DOHH2 (cell line): Measurements from ENCODE around the gene SPTBN1.

ENCODE experiments used
- H3F3A ChIP-seq: fragments of 200-600 bp; sonication (generic), shearing (Covaris generic); 2 replicates; pipeline ENCODE4 v1.6.0; 2016; ENCODE audit warnings: antibody characterized with exemption, mild to moderate bottlenecking; ENCODE audit not compliant: control insufficient read depth, insufficient read depth
- H3K27ac ChIP-seq: fragments of 200-600 bp; sonication (generic); 2 replicates; pipeline ENCODE4 v1.5.1; 2014; ENCODE audit warnings: low read depth, mild to moderate bottlenecking, low read length, moderate library complexity
- H3K27me3 ChIP-seq: fragments of 200-600 bp; sonication (generic); 2 replicates; pipeline ENCODE4 v1.6.1; 2014; ENCODE audit warnings: mild to moderate bottlenecking, low read length, mixed read lengths; ENCODE audit not compliant: control insufficient read depth
- H3K36me3 ChIP-seq: fragments of 200-600 bp; sonication (generic); 2 replicates; pipeline ENCODE4 v1.6.1; 2014; ENCODE audit warnings: mild to moderate bottlenecking, low read length, moderate library complexity, mixed read lengths; ENCODE audit not compliant: control insufficient read depth
- H3K4me1 ChIP-seq: fragments of 200-600 bp; sonication (generic); 2 replicates; pipeline ENCODE4 v1.6.1; 2014; ENCODE audit warnings: mild to moderate bottlenecking, low read length, mixed read lengths; ENCODE audit not compliant: control insufficient read depth
- H3K4me2 ChIP-seq: fragments of 200-600 bp; sonication (generic); 2 replicates; pipeline ENCODE4 v1.6.0; 2014; ENCODE audit warnings: mild to moderate bottlenecking, low read length, moderate library complexity
- H3K4me3 ChIP-seq: fragments of 200-600 bp; sonication (generic); 2 replicates; pipeline ENCODE4 v1.5.1; 2014; ENCODE audit warnings: mild to moderate bottlenecking, low read length, mixed read lengths
- H3K79me2 ChIP-seq: fragments of 200-600 bp; sonication (generic); 2 replicates; pipeline ENCODE4 v1.6.1; 2014; ENCODE audit warnings: mild to moderate bottlenecking, low read length, mixed read lengths; ENCODE audit not compliant: control insufficient read depth
- H3K9me2 ChIP-seq: fragments of 200-600 bp; sonication (generic); replicated peaks from 2 replicates; pipeline ENCODE4 v1.6.1; 2014; ENCODE audit warnings: mild to moderate bottlenecking, low read length, mixed read lengths; ENCODE audit not compliant: control insufficient read depth
- H3K9me3 ChIP-seq: fragments of 200-600 bp; sonication (generic); 2 replicates; pipeline ENCODE4 v1.6.1; 2014; ENCODE audit warnings: antibody characterized with exemption, low read length, mixed read lengths; ENCODE audit not compliant: control insufficient read depth, insufficient read depth
- H4K20me1 ChIP-seq: fragments of 200-600 bp; sonication (generic); 2 replicates; pipeline ENCODE4 v1.6.0; 2014; ENCODE audit warnings: low read depth, mild to moderate bottlenecking, antibody characterized with exemption, low read length, moderate library complexity; ENCODE audit not compliant: control insufficient read depth, insufficient read depth
- CTCF ChIP-seq: fragments of 200-600 bp; sonication (generic); IDR thresholded peaks from one replicate; pipeline ENCODE4 v1.5.1; 2014; ENCODE audit warnings: antibody characterized with exemption, mild to moderate bottlenecking, low read depth, low read length; ENCODE audit not compliant: poor library complexity, severe bottlenecking
- EZH2phosphoT487 ChIP-seq: fragments of 200-600 bp; sonication (generic); IDR thresholded peaks from 2 replicates; pipeline ENCODE4 v1.6.1; 2017; ENCODE audit warnings: borderline replicate concordance, mild to moderate bottlenecking, antibody characterized with exemption, low read length, moderate library complexity, mixed read lengths

Gene SPTBN1

GRCh38 chr2:54704238-54704637 lies 248.1 kb downstream of the SPTBN1 start:
- no peak overlapping the region for H3K4me3 ChIP-seq
- H3K27ac ChIP-seq: no peak overlapping the region
- H3K79me2 ChIP-seq: no peaks in the 10 kb centered on the region
- H3K27me3 ChIP-seq: peaks cover 3% of the 10 kb centered on the region; the same call in 1 of the 2 replicates
- H3F3A ChIP-seq: no peaks in the 10 kb centered on the region
- H3K4me1 ChIP-seq: peaks cover 16% of the 10 kb centered on the region
- no peaks in the 10 kb centered on the region for H3K9me2 ChIP-seq
- no peak overlapping the region for H3K4me2 ChIP-seq
- H3K9me3 ChIP-seq: no peaks in the 10 kb centered on the region
- H3K36me3 ChIP-seq: no peaks in the 10 kb centered on the region
- no peak for TF ChIP-seq CTCF
- no peak for TF ChIP-seq EZH2phosphoT487
- H4K20me1 ChIP-seq: no peaks in the 10 kb centered on the region

- no peaks in the 10 kb centered on the region for H3K9me2 ChIP-seq
- no peaks in the 10 kb centered on the region for H3F3A ChIP-seq
- H3K36me3 ChIP-seq: no peaks in the 10 kb centered on the region
- H3K4me3 ChIP-seq: no peak overlapping the region
- H3K9me3 ChIP-seq: no peaks in the 10 kb centered on the region
- TF ChIP-seq EZH2phosphoT487: no peak
- TF ChIP-seq CTCF: peak; percentile 57
- peaks cover 3% of the 10 kb centered on the region; the same call in 1 of the 2 replicates for H3K27me3 ChIP-seq
- H3K27ac ChIP-seq: no peak overlapping the region
- no peaks in the 10 kb centered on the region for H4K20me1 ChIP-seq
- H3K4me1 ChIP-seq: peaks cover 21% of the 10 kb centered on the region
- H3K79me2 ChIP-seq: no peaks in the 10 kb centered on the region
- H3K4me2 ChIP-seq: no peak overlapping the region
These were observed 248.8 kb downstream of the SPTBN1 start for GRCh38 chr2:54704688-54705605.

GRCh38 chr2:54706622-54707021 lies 250.5 kb downstream of the SPTBN1 start:
- Histone ChIP-seq H3K27ac (no peak overlapping the region), H3K79me2 (no peaks in the 10 kb centered on the region), H3K4me1 (peaks cover 21% of the 10 kb centered on the region), H3K4me2 (no peak overlapping the region), H4K20me1 (no peaks in the 10 kb centered on the region), H3K9me2 (no peaks in the 10 kb centered on the region), H3K4me3 (no peak overlapping the region), H3F3A (no peaks in the 10 kb centered on the region; the same call in 1 of the 2 replicates), H3K36me3 (no peaks in the 10 kb centered on the region), H3K9me3 (no peaks in the 10 kb centered on the region), H3K27me3 (peaks cover 3% of the 10 kb centered on the region; the same call in 1 of the 2 replicates)
- TF ChIP-seq CTCF (no peak), EZH2phosphoT487 (no peak)
